ENCODE measurements around the gene SAMD3. TPM values are rescaled to one million over a fixed set of nuclear protein-coding genes. Genes with fewer than 3 reads are reported as not detected.
"Not testable (repeated sequence)": the region's sequence is repeated elsewhere in the genome, so short reads cannot be mapped to it uniquely, and the experiment has no call there.

The SAMD3 gene
- 1 to 10 TPM; 4.6 to 4.7 TPM for total RNA-seq

- ChIA-PET CTCF (interaction anchor here (0.9 to 1.4 kb wide), 4 partner anchors 28 to 95 kb away, joined by 3 to 5 read pairs (median 3); no protein-coding TSS in a partner anchor), POLR2A (interaction anchor here (0.7 to 1.0 kb wide), 2 partner anchors 11 to 34 kb away, joined by 3 to 4 read pairs; no protein-coding TSS in a partner anchor)
These were observed at the start of gene SAMD3 for GRCh38 chr6:130222775-130223174. Gene SAMD3, minus strand, starts transcription at chr6:130222951. Its CDS starts 7,678 bp downstream, at chr6:130215273.

GRCh38 chr6:130269969-130270635 is 47.4 kb upstream of the SAMD3 start:
- ChIA-PET POLR2A (no interaction called here), CTCF (interaction anchor here (1.3 kb wide), 1 partner anchor 12 kb away, joined by 3 read pairs; no protein-coding TSS in a partner anchor)

- CTCF ChIA-PET = not testable (repeated sequence)
These were observed 42.8 kb upstream of the SAMD3 start for GRCh38 chr6:130265553-130265952.

GRCh38 chr6:130262008-130262407 is 39.3 kb upstream of the SAMD3 start:
- ChIA-PET CTCF (no interaction called here), POLR2A (interaction anchor here (0.7 kb wide), 1 partner anchor 513 kb away, joined by 5 read pairs; no protein-coding TSS in a partner anchor)

More at GRCh38 chr6:130265553-130265952, 42.8 kb upstream of the SAMD3 start:
- POLR2A ChIA-PET = not testable (repeated sequence)

GRCh38 chr6:130261558-130261957 is 38.8 kb upstream of the SAMD3 start:
- CTCF ChIA-PET, POLR2A ChIA-PET: not testable (repeated sequence)

GRCh38 chr6:130260614-130261241 is 38.0 kb upstream of the SAMD3 start:
- POLR2A ChIA-PET, CTCF ChIA-PET: not testable (repeated sequence)

- CTCF ChIA-PET, POLR2A ChIA-PET: not testable (repeated sequence)
These were observed 37.3 kb upstream of the SAMD3 start for GRCh38 chr6:130260050-130260462.

- ChIA-PET CTCF (no interaction called here), POLR2A (no interaction called here)
These were observed 36.8 kb upstream of the SAMD3 start for GRCh38 chr6:130259557-130259956.

GRCh38 chr6:130259140-130259539 is 36.4 kb upstream of the SAMD3 start:
- ChIA-PET POLR2A (no interaction called here), CTCF (no interaction called here)

- POLR2A ChIA-PET = no interaction called here
- CTCF ChIA-PET = no interaction called here
These were observed 29.9 kb upstream of the SAMD3 start for GRCh38 chr6:130252527-130253237.

GRCh38 chr6:130245267-130245666 is 22.5 kb upstream of the SAMD3 start:
- CTCF ChIA-PET = no interaction called here
- POLR2A ChIA-PET = no interaction called here

GRCh38 chr6:130244728-130245127 is 22.0 kb upstream of the SAMD3 start:
- ChIA-PET CTCF (no interaction called here), POLR2A (no interaction called here)

- POLR2A ChIA-PET = no interaction called here
These were observed 17.5 kb upstream of the SAMD3 start for GRCh38 chr6:130240232-130240631.

GRCh38 chr6:130239755-130240154 is 17.0 kb upstream of the SAMD3 start:
- ChIA-PET POLR2A (no interaction called here), CTCF (no interaction called here)

More at GRCh38 chr6:130240232-130240631, 17.5 kb upstream of the SAMD3 start:
- CTCF ChIA-PET = no interaction called here

- ChIA-PET CTCF (no interaction called here), POLR2A (interaction anchor here (0.6 kb wide), 1 partner anchor 55 kb away, joined by 3 read pairs; no protein-coding TSS in a partner anchor)
These were observed 10.6 kb upstream of the SAMD3 start for GRCh38 chr6:130233330-130233729.

- CTCF ChIA-PET, POLR2A ChIA-PET: not testable (repeated sequence)
These were observed 7.8 kb upstream of the SAMD3 start for GRCh38 chr6:130230531-130230930.

- ChIA-PET POLR2A (no interaction called here), CTCF (no interaction called here)
These were observed 6.9 kb upstream of the SAMD3 start for GRCh38 chr6:130229645-130230044.

GRCh38 chr6:130223508-130223907 is 757 bp upstream of the SAMD3 start:
- POLR2A ChIA-PET = interaction anchor here (0.7 to 1.0 kb wide), 2 partner anchors 12 to 35 kb away, joined by 3 to 4 read pairs; no protein-coding TSS in a partner anchor
- CTCF ChIA-PET = interaction anchor here (0.9 to 1.4 kb wide), 5 partner anchors 21 to 95 kb away, joined by 3 to 5 read pairs (median 3); no protein-coding TSS in a partner anchor

GRCh38 chr6:130218134-130218533 is 4.6 kb downstream of the SAMD3 start:
- CTCF ChIA-PET = no interaction called here
- POLR2A ChIA-PET = no interaction called here

GRCh38 chr6:130216620-130217019 is 6.1 kb downstream of the SAMD3 start:
- POLR2A ChIA-PET = no interaction called here

GRCh38 chr6:130215526-130215925 is 7.2 kb downstream of the SAMD3 start:
- POLR2A ChIA-PET = no interaction called here
- CTCF ChIA-PET = no interaction called here

More at GRCh38 chr6:130216620-130217019, 6.1 kb downstream of the SAMD3 start:
- CTCF ChIA-PET = no interaction called here
